Activated CD8-positive, alpha-beta T cell treated with anti-CD3 and anti-CD28 coated beads for 36 hours (primary cell): ENCODE measurements around the gene CPPED1. TPM values are rescaled to one million over a fixed set of nuclear protein-coding genes. Genes with fewer than 3 reads are reported as not detected.

Source experiments
- ATAC-seq: fragments of 200-7000 bp; cut with Tn5 transposase; one replicate; pipeline ENCODE4 v1.10.0; 2021; ENCODE audit warnings: mild to moderate bottlenecking, moderate library complexity
- CTCF ChIA-PET: fragments of 350-600 bp; sonication (Branson Sonifier 250); formaldehyde crosslinking; loops from one replicate; lab custom pipeline; 2021; ENCODE audit warnings: antibody characterized with exemption; lab: Charles Lee
- POLR2A ChIA-PET: fragments of 350-600 bp; sonication (Branson Sonifier 250); formaldehyde crosslinking; loops from one replicate; lab custom pipeline; 2021; ENCODE audit warnings: antibody characterized with exemption; lab: Charles Lee
- DNase-seq: peaks from one replicate; pipeline ENCODE4 v3.0.0-alpha.2; 2020
- H3K27ac Mint-ChIP-seq: one replicate; pipeline ENCODE4 v1.8.0; 2021; ENCODE audit warnings: mild to moderate bottlenecking, mixed read lengths
- H3K27me3 Mint-ChIP-seq: one replicate; pipeline ENCODE4 v1.8.0; 2021; ENCODE audit warnings: mixed read lengths
- H3K36me3 Mint-ChIP-seq: one replicate; pipeline ENCODE4 v1.8.0; 2021; ENCODE audit warnings: low read depth, mixed read lengths
- H3K4me1 Mint-ChIP-seq: one replicate; pipeline ENCODE4 v1.8.0; 2021; ENCODE audit warnings: low read depth, mixed read lengths
- H3K4me3 Mint-ChIP-seq: one replicate; pipeline ENCODE4 v1.8.0; 2021; ENCODE audit warnings: mild to moderate bottlenecking, moderate library complexity, mixed read lengths
- H3K9me3 Mint-ChIP-seq: one replicate; pipeline ENCODE4 v1.8.0; 2021; ENCODE audit warnings: mixed read lengths
- intact Hi-C: fragments of 100-400 bp; cut with micrococcal nuclease; formaldehyde crosslinking; loops from one replicate; pipeline ENCODE4 v1.10.0; 2022
- total RNA-seq, 2 experiments: library from RNA; stranded (reverse); gene quantifications; one replicate each; pipeline ENCODE4 v1.2.3, GENCODE V29; 2021
- TF ChIP-seq, protein P1 (sequence below): fragments of 200-600 bp; IDR thresholded peaks from one replicate; pipeline ENCODE4 v1.8.0; 2022; ENCODE audit warnings: antibody characterized with exemption, mild to moderate bottlenecking

The CPPED1 gene
- total RNA-seq, 2 experiments from 2014 or later = 5.0 to 5.7 TPM

DNA sequence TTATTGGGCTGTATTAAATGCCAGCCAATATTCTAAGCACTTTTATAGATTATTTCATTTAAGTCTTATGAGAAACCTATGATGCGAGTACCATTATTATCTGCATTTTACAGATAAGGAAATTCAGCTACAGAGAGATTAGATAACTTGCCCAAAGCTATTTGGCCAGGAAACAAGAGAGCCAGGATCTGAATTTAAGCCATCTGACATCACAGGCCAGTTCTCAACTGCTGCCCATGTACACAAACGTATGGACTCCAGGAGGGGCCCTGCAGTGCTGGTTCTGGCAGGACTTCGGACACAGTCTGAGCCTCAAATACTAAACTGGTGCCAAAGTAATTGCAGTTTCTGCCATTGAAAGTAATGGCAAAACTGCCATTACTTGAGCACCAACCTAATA, 40.2 kb downstream of the CPPED1 start:
- CTCF ChIA-PET = interaction anchor here (0.8 kb wide), 1 partner anchor 190 kb away, joined by 3 read pairs; no protein-coding TSS in a partner anchor
- intact Hi-C loops = no loop called here
- no peaks in the 10 kb centered on the region for H3K9me3 Mint-ChIP-seq

DNA sequence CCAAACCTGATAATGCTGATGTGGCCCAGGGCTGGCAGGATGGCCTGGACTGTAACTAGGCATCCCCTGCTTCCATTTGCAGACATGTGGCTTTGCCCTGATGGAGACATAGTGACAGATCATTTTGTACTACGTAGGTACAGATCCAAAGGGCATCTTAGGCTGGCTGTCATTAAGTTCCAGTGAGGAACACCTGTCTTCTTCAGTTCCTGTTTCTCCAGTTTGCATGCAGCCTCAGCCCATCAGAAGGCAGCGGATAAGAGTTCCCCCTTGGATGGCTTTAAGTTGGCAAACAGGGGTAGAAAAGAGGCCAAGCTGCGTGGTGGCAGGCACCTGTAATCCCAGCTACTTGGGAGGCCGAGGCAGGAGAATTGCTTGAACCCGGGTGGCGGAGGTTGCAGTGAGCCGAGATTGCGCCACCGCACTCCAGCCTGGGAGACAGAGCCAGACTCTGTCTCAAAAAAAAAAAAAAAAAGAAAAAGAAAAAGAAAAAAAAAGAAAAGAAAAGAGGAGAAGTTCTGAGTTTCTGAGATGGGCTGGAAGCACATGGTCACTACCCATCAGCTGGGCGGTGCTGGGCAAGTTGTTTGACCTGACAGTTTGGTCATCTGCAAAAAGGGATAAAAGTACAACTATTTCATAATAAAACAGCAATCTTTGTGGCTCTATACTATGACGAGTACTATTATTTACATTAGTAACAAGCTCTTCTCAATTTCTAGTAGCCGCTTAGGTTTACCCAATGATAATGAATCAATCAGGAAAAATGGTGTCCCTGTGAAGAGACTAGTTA, 42.7 kb downstream of the CPPED1 start:
- CTCF ChIA-PET = interaction anchor here (0.9 kb wide), 1 partner anchor 9 kb away, joined by 3 read pairs; no protein-coding TSS in a partner anchor
- intact Hi-C loops = no loop called here
- no peak overlapping the region for H3K27ac Mint-ChIP-seq
- no peaks in the 10 kb centered on the region for H3K4me1 Mint-ChIP-seq
- H3K9me3 Mint-ChIP-seq = no peaks in the 10 kb centered on the region
- POLR2A ChIA-PET = no interaction called here
- TF ChIP-seq, protein P1, sequence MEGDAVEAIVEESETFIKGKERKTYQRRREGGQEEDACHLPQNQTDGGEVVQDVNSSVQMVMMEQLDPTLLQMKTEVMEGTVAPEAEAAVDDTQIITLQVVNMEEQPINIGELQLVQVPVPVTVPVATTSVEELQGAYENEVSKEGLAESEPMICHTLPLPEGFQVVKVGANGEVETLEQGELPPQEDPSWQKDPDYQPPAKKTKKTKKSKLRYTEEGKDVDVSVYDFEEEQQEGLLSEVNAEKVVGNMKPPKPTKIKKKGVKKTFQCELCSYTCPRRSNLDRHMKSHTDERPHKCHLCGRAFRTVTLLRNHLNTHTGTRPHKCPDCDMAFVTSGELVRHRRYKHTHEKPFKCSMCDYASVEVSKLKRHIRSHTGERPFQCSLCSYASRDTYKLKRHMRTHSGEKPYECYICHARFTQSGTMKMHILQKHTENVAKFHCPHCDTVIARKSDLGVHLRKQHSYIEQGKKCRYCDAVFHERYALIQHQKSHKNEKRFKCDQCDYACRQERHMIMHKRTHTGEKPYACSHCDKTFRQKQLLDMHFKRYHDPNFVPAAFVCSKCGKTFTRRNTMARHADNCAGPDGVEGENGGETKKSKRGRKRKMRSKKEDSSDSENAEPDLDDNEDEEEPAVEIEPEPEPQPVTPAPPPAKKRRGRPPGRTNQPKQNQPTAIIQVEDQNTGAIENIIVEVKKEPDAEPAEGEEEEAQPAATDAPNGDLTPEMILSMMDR = no peak
- DNase-seq (no peak), ATAC-seq (no peak)
- H3K27me3 Mint-ChIP-seq = no peaks in the 10 kb centered on the region
- H3K36me3 Mint-ChIP-seq = no peaks in the 10 kb centered on the region
- no peak overlapping the region for H3K4me3 Mint-ChIP-seq

More for the DNA sequence above, 40.2 kb downstream of the CPPED1 start:
- Mint-ChIP-seq H3K36me3 (no peaks in the 10 kb centered on the region), H3K27me3 (no peaks in the 10 kb centered on the region), H3K4me3 (no peak overlapping the region), H3K27ac (no peak overlapping the region), H3K4me1 (peaks cover 16% of the 10 kb centered on the region)
- ATAC-seq = no peak
- DNase-seq = no peak
- POLR2A ChIA-PET = no interaction called here
- TF ChIP-seq, protein P1 = no peak

DNA sequence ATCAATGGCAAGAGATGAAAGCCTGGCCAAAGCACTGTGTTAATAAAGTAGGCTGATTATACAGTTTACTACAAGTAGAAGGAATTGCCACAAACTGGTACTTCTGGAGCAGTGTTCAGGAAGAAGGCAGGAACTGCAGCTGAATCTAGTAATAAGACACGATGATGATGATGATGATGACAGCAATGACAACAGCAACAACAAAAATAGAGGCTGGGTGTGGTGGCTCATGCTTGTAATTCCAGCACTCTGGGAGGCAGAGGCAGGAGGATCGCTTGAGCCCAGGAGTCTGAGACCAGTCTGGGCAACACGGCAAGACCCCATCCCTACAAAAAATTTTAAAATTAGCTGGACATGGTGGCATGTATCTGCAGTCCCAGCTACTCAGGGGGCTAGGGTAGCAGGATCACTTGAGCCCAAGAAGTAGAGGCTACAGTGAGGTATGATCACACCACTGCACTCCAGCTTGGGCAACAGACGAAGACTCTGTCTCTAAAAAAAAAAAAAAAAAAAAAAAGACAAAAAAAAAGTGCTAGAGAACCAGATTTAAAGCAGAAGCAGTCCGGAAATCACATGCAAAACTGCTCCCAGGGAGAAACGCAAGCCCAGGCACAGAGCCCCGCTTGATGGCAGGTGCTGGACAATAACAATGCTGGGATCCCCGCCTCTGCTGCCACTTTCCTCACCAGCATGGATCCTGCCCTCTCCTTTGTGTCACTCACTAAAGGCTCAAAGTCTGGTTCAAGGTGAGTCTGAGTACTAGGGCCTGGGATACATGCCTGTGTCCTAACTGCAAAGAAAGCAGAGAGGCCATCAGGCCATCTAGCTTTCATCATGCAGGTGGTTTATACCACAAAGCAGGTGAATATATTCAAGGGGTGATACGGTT, 44.8 kb downstream of the CPPED1 start:
- H3K36me3 Mint-ChIP-seq = no peaks in the 10 kb centered on the region
- TF ChIP-seq, protein P1 = no peak
- H3K27ac Mint-ChIP-seq = no peak overlapping the region
- intact Hi-C loops = no loop called here
- H3K9me3 Mint-ChIP-seq = no peaks in the 10 kb centered on the region
- no peak overlapping the region for H3K4me3 Mint-ChIP-seq
- DNase-seq (no peak), ATAC-seq (no peak)
- no peaks in the 10 kb centered on the region for H3K27me3 Mint-ChIP-seq
- CTCF ChIA-PET = no interaction called here
- POLR2A ChIA-PET = no interaction called here
- H3K4me1 Mint-ChIP-seq = no peaks in the 10 kb centered on the region

DNA sequence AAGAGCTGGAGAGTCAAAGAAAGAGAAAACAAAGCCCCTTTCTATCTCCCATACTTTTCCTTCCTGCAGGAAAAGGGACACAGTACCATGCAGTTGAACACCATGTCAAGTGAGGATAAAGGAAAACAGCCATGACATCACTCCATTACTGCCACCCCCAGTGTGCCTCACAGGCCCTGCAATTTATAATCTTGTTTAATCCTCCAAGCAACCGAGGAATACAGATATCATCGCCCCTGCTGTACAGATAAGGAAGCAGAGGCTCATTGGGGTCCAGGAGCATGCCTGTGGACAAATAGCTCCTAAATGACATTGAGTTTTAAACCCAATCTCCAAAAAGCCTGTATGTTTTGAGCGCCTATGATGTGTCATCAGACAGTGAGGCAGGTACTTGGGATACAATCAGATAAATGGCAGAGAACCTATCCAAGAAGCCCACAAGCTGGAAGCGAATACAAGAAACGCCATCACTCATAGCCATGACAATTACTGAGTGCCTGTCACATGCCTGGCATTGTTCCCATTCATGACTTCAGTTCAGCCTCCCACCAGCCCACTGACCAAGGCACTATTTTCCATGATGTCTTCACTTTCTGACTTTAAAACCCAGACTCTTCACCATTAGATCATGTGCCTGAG, 45.5 kb downstream of the CPPED1 start:
- no peak overlapping the region for H3K4me3 Mint-ChIP-seq
- no peak overlapping the region for H3K27ac Mint-ChIP-seq
- H3K9me3 Mint-ChIP-seq = no peaks in the 10 kb centered on the region
- H3K36me3 Mint-ChIP-seq = no peaks in the 10 kb centered on the region
- POLR2A ChIA-PET = no interaction called here
- TF ChIP-seq, protein P1 = no peak
- no peak for DNase-seq
- CTCF ChIA-PET = no interaction called here
- no peaks in the 10 kb centered on the region for H3K27me3 Mint-ChIP-seq
- H3K4me1 Mint-ChIP-seq = peaks cover 6% of the 10 kb centered on the region
- ATAC-seq = no peak
- intact Hi-C loops = no loop called here
